ENCODE measurements around the gene CAPZB. TPM values are rescaled to one million over a fixed set of nuclear protein-coding genes. Genes with fewer than 3 reads are reported as not detected.

The CAPZB gene
- total and polyA plus RNA-seq, 2 of the 4 experiments (the other 2 are of a cell fraction), result 216 to 304 TPM

DNA sequence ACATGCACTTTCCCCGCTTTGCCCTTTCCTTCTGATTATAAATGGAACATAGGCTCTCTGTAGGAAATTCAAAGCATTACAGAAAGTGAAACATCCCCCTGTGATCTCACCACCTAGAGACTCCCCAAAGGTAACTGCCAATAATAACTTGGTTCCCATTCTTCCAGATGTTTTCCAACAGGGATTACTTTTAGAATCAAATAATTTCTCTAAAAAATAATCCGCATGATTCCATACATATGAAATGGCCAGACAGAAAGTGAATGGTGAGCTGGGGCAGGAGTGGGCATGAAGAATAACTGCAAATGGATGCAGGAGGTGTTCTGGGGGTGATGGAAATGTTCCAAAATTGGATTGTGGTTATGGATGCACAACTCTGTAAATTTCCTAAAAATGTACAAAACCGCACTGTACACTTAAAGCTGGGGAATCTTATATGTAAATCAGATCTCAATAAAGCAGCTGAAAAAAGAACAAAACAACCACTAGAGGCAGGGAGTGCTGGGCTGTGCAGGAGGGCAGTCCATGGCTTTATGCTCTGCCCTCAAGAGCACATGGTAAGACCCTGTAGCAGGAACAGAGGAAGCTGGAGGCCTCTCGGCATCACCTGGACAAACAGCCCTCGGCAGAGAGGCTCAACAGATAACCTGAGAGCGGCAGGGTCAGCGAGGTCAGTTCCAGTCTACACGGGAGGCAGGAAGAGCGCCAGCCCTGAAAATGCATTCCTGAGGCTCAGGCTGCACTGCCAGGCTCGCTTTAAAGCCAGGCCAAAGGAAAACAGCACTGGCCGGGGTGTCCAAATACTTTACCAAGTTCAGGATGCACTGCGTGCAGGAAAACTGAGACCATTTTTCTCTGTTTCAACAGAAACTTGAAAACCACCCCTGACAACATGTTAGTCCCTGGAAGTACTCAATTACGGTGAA is 39.7 kb downstream of the CAPZB start:
- peak; percentile 13; the same call in 1 of the 2 replicates for ATAC-seq (ENCODE audit: low read depth)
- Histone ChIP-seq H2BK120ac (ENCODE audit: low read depth, low read length) (no peak overlapping the region), H3K56ac (ENCODE audit: extremely low read depth, insufficient read depth, low read length) (no peak overlapping the region), H3K27ac (ENCODE audit: insufficient read depth, low read length) (peak overlapping the region; percentile 13; the same call in 1 of the 2 replicates), H2BK15ac (ENCODE audit: low read depth, low read length) (0 out of 3 replicates have a peak overlapping the region, but pooled peaks have one; percentile 1), H2BK20ac (ENCODE audit: low read depth, low read length) (no peak overlapping the region), H2BK5ac (ENCODE audit: low read depth, low read length, poor library complexity, severe bottlenecking) (no peak overlapping the region), H2AK5ac (ENCODE audit: low read depth, low read length) (peak overlapping the region; percentile 5; the same call in 1 of the 2 replicates), H3K23ac (ENCODE audit: low read depth, low read length) (peak overlapping the region; percentile 30; the same call in 1 of the 2 replicates), H4K8ac (ENCODE audit: low read depth in 2 of 2, low read length in 2 of 2) (peak overlapping the region in 1 of 2 experiments; percentile 37; a peak in 1 of 4 replicates), H2AFZ (replicated peaks; ENCODE audit: low read length, poor library complexity) (no peak overlapping the region), H3K9ac (ENCODE audit: low read depth, low read length) (no peak overlapping the region), H4K91ac (ENCODE audit: insufficient read depth, low read depth, low read length) (peak overlapping the region; percentile 25), H3K9me1 (ENCODE audit: insufficient read depth, low read length) (peaks cover 40% of the 10 kb centered on the region), H4K5ac (ENCODE audit: low read depth, low read length) (peak overlapping the region; percentile 61; the same call in 1 of the 2 replicates), H2AK9ac (replicated peaks; ENCODE audit: low read depth, low read length, poor library complexity) (no peak overlapping the region), H3K4me2 (ENCODE audit: low read depth, low read length) (peak overlapping the region; percentile 52), H3K9me3 (ENCODE audit: control insufficient read depth, insufficient read depth, low read length) (no peaks in the 10 kb centered on the region), H3K4me1 (ENCODE audit: control insufficient read depth, insufficient read depth, low read length) (peaks cover 48% of the 10 kb centered on the region), H4K20me1 (ENCODE audit: insufficient read depth, low read length) (peaks cover 93% of the 10 kb centered on the region), H3K4ac (ENCODE audit: low read depth, low read length) (peak overlapping the region; percentile 38), H3K79me1 (ENCODE audit: low read depth in 1 of 2, low read length in 2 of 2) (peaks cover 39 to 94% of the 10 kb centered on the region in 2 experiments), H3K36me3 (ENCODE audit: control insufficient read depth, insufficient read depth, low read length) (0 out of 2 replicates have a peak, but pooled peaks cover 2% of the 10 kb centered on the region), H3K14ac (replicated peaks; ENCODE audit: low read depth, low read length) (no peak overlapping the region), H3K27me3 (ENCODE audit: control insufficient read depth, insufficient read depth, low read length) (no peaks in the 10 kb centered on the region), H3K4me3 (ENCODE audit: insufficient read depth, low read depth, low read length) (no peak overlapping the region), H3K18ac (ENCODE audit: low read depth, low read length) (peak overlapping the region; percentile 55)
- no peak for DNase-seq
- BruUV-seq (replicated peaks), result no TSS peak
- in situ Hi-C loops (cut with MboI; ENCODE audit: low sequenced_read_pairs), result no loop called here
- TF ChIP-seq CEBPB (IDR thresholded peaks at IDR 0.05; ENCODE audit: low read depth, low read length) (no peak), ELK1 (IDR thresholded peaks at IDR 0.05; ENCODE audit: borderline replicate concordance, low read depth, low read length) (no peak), NFE2L2 (IDR thresholded peaks at IDR 0.05; ENCODE audit: low read depth, low read length) (no peak), RCOR1 (IDR thresholded peaks at IDR 0.05; ENCODE audit: insufficient replicate concordance, low read length) (no peak), MXI1 (IDR thresholded peaks at IDR 0.05; ENCODE audit: borderline replicate concordance, low read depth, low read length) (no peak), FOS (IDR thresholded peaks at IDR 0.05; ENCODE audit: low read depth, low read length) (no peak), CHD1 (IDR thresholded peaks at IDR 0.05; ENCODE audit: low read depth, low read length) (no peak), RAD21 (IDR thresholded peaks at IDR 0.05; ENCODE audit: low read length) (peak; percentile 23)
- TF ChIP-seq, protein P1, sequence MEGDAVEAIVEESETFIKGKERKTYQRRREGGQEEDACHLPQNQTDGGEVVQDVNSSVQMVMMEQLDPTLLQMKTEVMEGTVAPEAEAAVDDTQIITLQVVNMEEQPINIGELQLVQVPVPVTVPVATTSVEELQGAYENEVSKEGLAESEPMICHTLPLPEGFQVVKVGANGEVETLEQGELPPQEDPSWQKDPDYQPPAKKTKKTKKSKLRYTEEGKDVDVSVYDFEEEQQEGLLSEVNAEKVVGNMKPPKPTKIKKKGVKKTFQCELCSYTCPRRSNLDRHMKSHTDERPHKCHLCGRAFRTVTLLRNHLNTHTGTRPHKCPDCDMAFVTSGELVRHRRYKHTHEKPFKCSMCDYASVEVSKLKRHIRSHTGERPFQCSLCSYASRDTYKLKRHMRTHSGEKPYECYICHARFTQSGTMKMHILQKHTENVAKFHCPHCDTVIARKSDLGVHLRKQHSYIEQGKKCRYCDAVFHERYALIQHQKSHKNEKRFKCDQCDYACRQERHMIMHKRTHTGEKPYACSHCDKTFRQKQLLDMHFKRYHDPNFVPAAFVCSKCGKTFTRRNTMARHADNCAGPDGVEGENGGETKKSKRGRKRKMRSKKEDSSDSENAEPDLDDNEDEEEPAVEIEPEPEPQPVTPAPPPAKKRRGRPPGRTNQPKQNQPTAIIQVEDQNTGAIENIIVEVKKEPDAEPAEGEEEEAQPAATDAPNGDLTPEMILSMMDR (conservative IDR thresholded peaks at IDR 0.05; ENCODE audit: low read depth, low read length), result peak; percentile 26; the same call in 1 of the 2 replicates
- TF ChIP-seq, protein P2, sequence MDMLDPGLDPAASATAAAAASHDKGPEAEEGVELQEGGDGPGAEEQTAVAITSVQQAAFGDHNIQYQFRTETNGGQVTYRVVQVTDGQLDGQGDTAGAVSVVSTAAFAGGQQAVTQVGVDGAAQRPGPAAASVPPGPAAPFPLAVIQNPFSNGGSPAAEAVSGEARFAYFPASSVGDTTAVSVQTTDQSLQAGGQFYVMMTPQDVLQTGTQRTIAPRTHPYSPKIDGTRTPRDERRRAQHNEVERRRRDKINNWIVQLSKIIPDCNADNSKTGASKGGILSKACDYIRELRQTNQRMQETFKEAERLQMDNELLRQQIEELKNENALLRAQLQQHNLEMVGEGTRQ (IDR thresholded peaks at IDR 0.05; ENCODE audit: low read depth, low read length), result no peak
- CTCF ChIA-PET, result no interaction called here
- 36% methylated on average over 4 of the region's 13 CpGs; no CpG with 5 or more reads in 1 of the 2 experiments for WGBS, 2 experiments (ENCODE audit: extremely low coverage in 2 of 2, insufficient read length in 1 of 2)
- dilution Hi-C loops (cut with HindIII; ENCODE audit: low sequenced_read_pairs, unreplicated experiment), result no loop called here
- POLR2A ChIA-PET (ENCODE audit: unreplicated experiment), result no interaction called here
- intact Hi-C loops (cut with micrococcal nuclease), result no loop called here
